ENCODE data around the gene ING3.

DNA sequence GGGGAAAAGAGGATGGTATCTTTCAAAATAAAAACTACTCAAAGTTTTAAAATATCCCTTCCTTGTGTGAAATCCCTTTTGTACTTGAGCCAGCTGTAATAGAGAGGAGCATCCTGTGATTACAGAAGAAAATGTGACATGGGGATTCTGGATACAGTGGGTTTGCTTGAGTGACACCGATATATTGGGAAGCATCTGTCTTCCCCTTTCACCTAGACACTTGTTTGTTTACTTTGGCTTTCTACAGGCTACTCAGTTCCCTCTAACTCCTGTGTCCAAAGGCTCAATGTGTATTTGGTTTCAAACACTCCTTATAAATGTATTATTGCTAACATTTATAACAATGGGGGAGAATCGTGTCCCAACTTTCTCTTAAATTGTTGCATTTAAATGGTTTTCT is 62.3 kb downstream of the ING3 start:
- TF ChIP-seq POLR2AphosphoS5 (IDR thresholded peaks at IDR 0.05; ENCODE audit: low read depth, low read length): no peak
- no peak for TF ChIP-seq TAF1 (IDR thresholded peaks at IDR 0.05; ENCODE audit: borderline replicate concordance, insufficient read depth, low read length)

Measured in PFSK-1 (cell line).